ENCODE data around the gene TMEM163. TPM values are rescaled to one million over a fixed set of nuclear protein-coding genes. Genes with fewer than 3 reads are reported as not detected.
"Not testable (repeated sequence)": the region's sequence is repeated elsewhere in the genome, so short reads cannot be mapped to it uniquely, and the experiment has no call there.

The TMEM163 gene
- polyA plus RNA-seq, 5 donors, result 4.8 to 13.6 (median 8.4) TPM

DNA sequence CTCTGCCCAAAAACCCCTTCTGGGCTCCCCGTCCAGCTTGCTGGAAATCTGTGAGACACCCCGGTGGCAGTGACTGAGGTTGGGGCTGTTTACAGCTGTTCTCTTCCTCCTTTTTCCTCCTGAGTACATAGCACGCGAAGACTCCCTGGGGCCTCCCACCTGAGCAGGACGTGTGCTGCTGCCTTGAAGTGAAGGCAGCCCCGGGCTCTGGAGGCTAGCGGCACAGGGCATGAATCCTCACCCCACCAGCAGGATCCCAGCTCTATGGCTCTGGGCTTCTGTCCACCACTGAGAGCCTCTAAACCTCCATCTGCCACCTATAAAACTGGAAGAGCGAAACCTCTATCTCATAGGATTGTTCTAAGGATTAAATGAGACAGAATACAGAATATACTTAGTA is 182.5 kb downstream of the TMEM163 start:
- DNase-seq, result no peak

DNA sequence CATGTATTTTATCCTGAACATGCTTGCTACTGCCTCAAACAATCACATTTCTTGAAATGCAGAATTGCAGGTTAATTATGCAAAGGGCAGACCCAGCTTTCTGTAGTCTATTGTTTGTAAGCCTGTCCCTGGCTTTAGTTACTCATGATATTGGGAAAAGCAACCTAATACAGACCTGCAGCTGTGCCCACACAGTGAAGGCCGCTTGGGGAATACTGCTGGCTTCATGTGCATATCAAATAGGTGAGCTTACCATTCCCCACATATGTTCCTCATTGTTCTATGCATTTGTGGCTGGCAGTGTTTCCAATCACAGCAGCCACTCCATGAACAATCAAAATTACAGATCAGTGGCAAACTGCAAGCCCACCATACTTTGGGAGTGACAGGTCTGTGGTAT is 186.3 kb downstream of the TMEM163 start:
- DNase-seq, result no peak

DNA sequence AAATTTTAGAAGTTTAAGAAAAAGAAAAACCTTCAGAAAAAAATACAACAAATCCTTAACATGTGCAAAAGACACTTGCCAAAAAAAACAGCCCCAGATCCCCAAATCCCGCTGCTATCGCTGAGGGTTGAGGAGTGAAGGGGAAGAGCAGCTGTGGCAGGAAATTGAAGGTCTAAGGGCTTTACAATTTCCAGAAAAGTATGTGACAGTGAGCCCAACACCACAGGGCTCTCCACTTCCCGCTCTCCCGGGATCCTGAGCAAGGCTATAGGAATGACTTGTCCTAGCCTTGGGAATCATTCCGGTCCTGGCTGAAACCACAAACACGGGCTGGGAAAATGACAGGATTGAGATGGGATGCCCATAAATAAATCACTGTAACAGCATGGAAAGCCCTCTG is 191.4 kb downstream of the TMEM163 start:
- DNase-seq, result no peak

DNA sequence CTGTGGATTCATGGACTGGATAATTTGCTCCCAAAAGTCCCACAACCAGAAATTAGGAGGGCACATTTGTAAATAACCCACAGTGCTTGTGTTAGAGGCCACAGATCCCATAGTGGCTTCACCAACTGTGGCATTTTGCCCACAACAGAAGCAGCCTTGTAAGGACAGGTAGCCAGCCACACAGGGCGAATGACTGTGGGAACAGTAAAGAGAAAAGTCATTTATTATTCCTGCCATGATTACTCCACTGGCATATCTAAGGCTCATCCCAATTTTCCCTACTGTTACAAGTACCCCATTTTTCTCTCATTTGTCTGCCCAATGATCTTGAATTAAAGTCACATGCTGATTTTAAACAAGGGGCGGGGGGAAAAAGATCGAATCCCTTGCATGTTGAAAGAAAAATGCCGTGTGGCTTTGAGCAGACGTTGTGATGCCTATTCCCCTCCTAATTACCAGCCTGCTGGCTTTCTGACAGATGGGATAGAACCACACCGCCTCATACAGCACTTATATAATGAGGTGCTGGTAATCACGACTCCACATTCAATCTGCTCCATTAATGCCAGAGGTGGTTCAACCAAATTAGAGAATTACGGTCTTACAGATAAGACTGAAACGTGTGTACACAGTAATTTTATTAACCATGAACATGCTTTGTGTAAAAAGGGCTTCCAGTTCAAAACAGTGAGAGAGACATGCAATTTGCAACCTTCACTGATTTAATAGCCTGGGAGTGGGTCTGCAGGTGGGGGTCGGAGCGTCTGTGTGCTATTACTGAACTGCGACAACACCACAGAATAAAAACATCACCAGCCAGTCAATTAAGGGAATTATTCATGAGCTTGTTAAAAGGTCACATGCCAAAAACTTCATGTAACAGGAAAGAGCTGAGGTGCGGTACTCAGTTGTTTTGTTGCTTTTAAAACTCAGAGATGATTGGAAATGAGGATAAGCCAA is 196.0 kb downstream of the TMEM163 start:
- no peak for DNase-seq

DNA sequence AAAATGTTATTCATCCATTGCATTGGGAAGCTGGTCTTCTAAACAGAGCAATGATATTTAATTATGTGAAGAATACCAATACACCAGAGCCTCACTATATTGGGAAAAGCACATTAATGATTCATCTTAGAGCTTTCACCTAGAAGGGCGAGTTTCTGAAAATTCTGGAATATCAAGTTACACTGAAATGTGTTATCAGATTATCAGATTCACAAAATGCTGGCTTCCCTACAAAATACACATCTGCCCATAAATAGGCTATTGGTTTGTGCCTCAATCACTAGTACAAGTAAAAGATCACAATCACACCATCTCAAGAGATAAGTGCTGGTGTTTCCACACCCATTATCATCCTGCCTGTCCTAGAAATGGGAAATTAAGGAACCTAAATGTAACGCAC is 200.7 kb downstream of the TMEM163 start:
- no peak for DNase-seq

DNA sequence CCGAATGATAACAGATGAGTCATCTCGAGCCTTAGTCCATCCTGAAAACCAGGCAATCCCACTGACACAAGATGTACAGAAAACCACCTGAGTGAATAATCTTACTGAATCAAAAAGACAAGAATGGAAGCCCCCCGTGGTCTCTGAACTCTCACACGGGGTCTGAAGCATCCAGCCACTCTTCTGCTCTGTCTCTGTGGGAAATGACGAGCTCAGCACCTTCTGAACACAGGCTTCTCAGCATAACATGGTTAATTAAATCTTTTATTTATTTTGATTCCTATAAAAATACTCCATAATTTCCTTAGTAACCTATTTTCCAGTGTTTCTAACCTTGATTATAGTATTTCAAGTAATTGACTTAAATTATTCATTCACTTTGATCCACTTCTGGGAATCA is 203.7 kb downstream of the TMEM163 start:
- no peak for DNase-seq

DNA sequence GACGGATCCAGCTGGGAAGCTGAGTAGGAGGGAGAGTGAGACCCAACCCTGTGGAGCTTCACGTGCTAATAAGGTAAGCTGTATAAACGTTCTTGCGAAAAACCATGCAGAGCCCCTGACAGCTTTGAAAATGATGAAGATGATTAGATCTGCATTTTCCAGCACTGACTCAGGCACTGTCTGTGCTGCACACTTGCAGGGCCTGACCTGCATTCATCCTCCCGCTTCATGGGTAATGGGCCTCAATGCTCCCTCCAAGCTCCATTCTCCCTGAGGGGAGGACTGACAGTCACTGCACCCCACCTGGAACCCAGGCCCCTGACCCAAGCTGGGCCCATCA is 205.4 kb downstream of the TMEM163 start:
- no peak for DNase-seq

DNA sequence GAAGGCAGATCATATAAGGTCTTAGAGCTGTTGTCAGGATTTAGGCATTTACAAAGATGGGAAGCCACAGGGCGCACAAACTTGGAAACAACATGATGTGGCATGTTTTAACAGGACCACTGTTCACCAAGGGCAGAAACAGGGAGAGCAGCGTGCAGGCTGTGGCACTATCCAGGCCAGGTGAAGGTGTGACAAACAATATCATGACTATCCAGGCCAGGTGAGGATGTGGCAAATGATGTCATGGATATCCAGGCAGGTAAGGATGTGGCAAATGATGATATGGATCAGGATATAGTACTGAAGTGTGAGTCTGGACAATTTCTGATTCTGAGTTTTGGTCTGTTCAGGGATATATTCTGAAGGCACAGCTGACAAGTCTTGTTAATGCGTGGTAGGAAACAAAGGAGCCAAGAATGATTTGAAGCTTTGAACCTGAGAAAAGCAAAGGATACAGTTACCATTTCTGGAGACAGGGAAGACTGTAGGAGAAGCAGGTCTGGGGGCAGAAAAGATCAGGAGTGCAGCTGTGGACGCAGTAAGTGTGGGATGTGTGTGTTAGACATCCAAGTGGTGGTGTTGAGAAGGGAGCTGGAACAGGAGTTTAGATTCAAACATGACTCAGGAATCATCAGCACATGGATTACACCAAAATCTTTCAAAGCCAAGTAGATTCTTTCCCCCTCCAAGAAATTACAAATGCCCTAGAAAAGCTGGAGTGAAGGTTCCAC is 205.9 kb downstream of the TMEM163 start:
- DNase-seq, result no peak

DNA sequence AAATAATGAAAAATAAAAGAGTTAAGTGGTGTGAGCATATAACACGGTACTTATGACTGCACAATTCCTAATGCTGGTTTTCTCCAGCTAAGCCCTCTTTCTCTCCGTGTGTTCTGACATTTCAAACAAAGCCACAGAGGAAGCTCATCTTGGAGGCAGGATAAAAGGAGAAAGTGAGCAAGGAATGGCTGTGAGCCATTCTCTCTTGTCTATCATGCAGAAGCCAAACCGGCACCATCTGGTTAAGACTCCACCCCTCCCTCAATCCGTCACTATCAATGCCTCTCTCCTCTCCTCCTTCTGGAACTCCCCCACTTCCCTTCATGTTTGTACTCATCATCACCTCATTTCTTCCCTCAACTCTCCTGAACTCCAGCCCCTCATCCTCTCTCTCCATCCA is 210.4 kb downstream of the TMEM163 start:
- DNase-seq, result no peak

DNA sequence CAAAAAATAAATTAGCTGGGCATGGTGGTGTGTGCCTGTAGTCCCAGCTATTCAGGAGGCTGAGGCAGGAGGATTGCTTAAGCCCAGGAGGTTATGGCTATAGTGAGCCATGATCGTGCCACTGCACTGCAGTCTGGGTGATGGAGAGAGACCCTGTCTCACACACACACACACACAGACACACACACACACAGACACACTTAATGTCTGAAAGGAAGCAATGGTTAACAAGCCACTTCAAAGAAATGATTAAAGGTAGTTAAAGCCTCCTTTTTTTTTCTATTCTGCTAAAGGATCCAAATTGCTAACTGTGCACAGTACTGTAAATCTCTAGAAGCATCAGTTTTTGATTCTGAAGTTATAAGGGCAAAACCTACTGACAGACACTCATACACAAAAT is 211.1 kb downstream of the TMEM163 start:
- no peak for DNase-seq

DNA sequence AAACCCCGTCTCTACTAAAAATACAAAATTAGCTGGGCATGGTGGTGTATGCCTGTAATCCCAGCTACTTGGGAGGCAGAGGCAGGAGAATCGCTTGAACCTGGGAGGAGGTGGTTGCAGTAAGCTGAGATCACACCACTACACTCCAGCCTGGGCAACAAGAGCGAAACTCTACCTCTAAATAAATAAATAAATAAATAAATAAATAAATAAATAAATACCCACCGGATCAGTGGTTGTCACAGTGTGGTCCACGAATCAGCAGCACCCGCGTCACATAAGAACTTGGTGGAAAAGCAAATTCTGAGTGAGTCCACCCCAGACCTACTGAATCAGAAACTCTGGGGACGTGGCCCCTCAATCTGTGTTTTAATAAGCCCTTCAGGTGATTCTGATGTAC is 211.6 kb downstream of the TMEM163 start:
- DNase-seq, result not testable (repeated sequence)

DNA sequence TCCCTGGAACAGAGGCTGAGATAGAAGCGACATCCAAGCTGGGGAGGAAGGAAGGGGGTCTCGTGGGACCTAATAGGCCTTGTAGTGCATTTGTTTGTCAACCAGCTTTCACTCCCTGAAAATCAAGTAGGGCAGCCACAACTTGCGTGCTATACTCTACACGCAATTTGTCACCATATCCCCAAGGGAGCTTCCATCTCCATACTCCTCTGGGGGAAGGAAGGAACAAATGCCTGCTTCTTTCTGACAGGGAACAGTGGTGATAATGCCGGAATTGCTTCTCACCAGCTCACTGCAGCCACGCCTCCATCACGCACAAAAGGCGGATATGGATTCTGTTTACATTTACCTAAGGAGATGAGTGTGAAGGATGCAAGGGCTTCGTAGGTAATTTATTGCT is 213.4 kb downstream of the TMEM163 start:
- no peak for DNase-seq

DNA sequence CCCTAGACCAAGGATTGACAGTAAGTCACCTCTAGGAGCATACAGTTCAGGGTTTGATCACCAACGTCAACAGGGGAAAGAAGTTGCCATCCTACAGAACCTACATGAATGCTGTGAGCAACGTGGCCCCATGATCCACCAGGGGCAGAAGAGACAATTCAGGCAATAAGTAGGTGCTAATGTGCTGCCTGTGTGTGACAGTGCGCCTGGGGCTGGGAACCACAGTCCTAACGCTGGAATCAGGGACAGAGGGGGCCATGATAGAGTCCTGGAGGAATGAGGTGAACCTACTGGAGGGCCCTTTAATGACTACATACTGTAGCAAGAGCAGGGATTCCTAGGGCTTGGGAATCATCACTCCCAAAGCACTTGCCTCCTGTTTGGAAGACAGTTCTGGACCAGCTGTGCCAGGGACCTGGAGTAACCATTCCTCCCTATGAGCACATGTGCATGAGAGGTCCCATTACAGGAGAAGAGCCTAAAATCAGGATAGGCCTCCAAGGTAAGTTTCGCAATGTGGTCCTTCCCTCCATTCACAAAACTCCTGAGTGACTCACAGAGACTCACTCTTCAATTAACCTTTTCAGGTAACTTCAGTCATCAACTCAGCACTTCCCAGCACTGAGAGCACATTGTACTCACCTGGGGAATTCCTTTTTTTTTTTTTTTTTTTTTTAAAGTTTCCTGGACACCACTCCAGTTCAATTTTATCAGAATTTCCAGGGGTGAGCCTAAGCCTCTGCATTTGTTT is 214.0 kb downstream of the TMEM163 start:
- no peak for DNase-seq

DNA sequence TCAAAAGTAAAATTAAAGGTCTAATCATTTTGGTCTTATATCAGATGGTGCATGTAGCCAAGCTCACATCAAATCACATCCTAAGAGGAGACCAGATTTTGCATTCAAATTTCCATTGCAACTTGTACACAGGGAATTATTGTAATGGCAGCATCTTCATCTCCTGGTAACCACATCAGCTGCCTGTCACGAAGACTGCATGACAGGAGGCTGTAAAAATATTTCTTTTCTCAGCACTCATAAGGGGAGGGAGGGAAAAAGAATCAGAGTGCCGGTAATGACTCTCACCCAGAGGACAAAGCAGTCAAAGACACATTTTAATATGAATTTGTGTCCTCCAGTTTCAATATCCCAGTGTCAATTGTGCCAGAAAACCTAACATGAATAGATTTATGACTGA is 216.7 kb downstream of the TMEM163 start:
- no peak for DNase-seq

DNA sequence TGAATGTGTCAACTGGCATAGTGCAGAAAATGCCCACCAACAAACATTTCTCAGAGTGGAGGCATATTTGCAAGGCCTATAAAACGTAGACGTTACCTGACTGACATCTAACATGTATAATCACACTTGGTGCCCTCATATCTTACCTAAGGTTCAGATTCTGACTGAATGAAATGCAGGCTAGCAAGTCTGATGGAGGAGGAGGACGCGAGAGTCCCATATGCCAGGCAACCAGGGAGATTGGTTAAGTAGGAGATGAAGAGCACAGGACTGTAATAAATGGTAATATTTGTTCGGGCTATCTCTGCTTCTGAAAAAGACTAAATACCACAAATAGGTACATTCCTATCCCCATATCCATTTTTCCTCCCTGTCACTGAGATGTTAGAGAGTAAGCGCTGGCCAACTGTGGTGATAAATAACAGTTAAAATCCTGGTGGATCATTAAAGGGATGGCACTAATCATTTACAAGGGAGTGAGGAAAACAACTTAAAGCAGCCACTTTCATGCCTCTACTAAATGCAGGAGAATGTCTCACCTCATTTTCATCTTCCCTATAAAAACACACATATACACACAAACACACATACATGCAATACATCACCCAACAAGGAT is 217.2 kb downstream of the TMEM163 start:
- DNase-seq, result no peak

DNA sequence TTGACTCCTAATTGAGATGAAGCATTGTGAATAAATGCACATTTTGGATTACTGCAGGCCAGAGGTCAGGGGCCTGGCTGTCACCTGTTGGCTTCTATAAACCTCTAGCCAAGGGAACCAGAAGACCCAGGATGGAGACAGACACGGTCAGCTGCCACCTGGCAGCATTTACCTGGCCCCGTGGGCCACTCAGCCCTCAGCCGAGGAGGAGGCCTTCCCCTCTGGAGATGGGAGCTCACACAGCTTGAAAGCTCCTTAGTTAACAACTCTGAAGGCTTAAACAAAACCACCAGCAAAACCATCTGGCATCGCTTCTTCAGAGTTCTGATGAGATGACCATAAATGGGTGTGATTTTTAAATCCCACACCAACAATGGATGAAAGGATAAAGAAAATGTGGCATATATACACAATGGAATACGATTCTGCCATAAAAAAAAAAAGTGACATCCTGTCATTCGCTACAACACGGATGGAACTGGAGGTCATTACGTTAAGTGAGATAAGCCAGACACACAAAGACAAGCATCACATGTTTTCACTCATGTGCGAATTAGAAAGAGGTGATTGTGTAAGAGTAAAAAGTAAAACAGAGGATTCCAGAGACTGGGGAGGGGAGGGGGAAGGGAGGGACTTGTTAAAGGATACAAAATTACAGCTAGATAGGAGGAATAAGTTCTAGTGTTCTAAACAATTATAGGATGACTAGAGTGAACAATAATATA is 218.4 kb downstream of the TMEM163 start:
- DNase-seq, result no peak

DNA sequence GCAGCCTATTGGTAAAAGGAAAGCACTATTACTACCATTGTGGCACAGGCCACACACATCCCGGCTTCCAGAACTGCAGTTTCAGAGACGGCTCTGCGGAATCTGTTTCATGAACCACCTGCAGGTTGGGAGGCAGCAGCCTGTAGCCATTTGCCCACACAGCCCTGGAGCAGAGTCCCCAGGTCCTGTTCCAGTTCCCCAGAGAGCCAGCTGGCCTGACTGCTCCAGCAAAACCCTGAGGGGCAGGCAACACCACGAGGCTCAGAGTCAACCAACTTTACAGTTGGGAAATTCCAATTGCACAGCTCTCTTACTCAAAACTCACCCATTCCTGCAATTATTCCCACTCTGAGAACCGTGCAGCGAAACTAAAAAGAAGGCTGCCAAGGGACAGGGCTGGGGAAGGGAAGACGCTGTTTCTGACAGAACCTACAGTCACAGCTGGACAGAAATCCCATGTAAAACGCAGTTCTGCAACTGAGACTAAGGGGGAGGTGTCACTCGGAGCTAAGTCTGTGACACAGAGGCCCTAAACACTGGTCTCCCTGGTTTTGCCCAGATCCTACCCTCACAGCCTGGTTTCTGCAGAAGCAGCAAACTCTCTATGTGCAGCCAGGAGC is 219.4 kb downstream of the TMEM163 start:
- no peak for DNase-seq

DNA sequence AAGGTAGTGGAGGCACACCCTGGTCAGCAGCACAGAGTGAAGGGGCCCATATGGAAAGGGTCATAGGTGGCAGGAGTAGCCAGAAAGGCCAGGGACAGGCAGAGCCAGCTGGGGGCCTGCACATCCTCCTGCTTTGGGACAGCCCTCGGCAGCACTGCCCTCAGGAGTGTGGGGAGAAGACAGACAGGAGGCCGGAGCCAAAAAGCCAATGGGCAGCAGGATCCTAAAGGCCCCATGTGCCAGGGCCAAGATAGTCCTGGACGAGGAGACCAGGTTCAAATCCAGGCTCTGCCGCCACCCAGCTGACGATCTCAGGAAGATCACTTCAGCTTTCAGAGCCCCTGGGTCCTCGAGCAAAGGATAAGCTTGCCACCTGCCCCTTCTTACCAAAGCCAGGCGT is 220.1 kb downstream of the TMEM163 start:
- no peak for DNase-seq

DNA sequence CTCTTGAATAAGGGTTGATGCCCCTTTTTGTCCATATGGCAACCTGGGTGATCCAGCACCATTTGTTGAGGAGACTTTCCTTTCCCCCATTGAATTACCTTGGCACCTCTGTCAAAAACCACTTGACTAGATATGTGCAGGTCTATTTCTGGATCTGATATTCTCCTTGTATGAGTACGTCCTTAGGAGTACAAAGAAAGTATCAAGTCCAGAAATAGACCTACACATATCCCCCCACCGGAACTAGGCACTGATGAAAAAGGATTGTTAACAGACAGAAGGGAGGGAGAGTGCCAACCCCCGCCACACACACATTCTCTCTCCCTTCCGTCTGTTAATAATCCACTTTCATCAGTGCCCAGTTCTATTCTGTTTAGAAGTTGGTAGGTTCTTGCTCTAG is 225.0 kb downstream of the TMEM163 start:
- DNase-seq, result no peak

DNA sequence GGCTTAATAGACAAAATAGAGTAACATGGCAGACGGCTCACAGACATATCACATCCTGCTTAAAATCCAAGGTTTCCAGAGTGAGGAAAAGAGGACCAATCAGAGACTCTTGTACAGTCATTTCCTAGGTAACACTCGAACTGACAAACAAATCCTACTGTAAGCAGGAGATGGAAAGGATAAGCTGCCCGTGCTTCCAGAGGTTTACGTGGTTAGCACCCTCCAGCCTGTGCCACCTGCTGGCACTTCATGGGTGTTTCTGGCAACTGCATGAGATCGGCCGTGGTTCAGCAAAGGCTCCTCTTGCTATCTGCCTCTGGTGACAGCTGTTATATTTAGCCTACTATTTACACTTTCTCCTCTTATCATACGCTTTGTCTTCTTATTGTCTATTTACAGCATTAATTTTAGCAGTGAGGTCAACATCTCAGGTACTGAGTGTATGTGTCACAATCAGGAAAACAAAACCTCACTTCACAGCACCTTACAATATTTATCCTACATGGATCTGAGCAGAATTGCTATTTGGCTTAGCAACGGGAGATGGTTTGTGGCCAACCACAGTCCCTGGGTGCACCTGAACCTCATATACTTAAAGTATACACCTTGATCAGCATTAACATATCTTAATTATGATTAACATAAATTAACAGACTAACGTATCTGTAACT is 226.9 kb downstream of the TMEM163 start:
- no peak for DNase-seq
